Sigmoid colon (tissue), 4 donors: ENCODE results near the gene SLC25A38.

ENCODE experiments used
- CTCF ChIP-seq, 4 experiments: fragments of 450-650 bp in 3 of 4; fragments of 200-600 bp in 1 of 4; IDR thresholded peaks; one replicate each; pipeline ENCODE4 v1.5.1; 2016 to 2019; ENCODE audit warnings: antibody characterized with exemption in 4 of 4, mild to moderate bottlenecking in 3 of 4, moderate library complexity in 2 of 4
- POLR2AphosphoS5 ChIP-seq, 4 donors: sonication (generic); formaldehyde crosslinking; IDR thresholded peaks; one replicate each; pipeline ENCODE4 v1.6.1; 2017; ENCODE audit warnings: antibody characterized with exemption in 4 of 4

- TF ChIP-seq POLR2AphosphoS5 (IDR thresholded peaks at IDR 0.05): no peak
- no peak for TF ChIP-seq CTCF (IDR thresholded peaks at IDR 0.05)
Measured at GRCh38 chr3:39346785-39347585, 36.2 kb upstream of the SLC25A38 start.
